ENCODE results near the gene SIK2.

- TF ChIP-seq CTCF (IDR thresholded peaks at IDR 0.05; ENCODE audit: insufficient read depth, low read depth, low read length) (no peak), EZH2 (IDR thresholded peaks at IDR 0.05; ENCODE audit: insufficient read depth, low read length) (no peak)
These were observed 160.9 kb downstream of the SIK2 start for GRCh38 chr11:111762981-111763643.
